HG03469 (cell line): Measurements from ENCODE around the gene UBAP2L.
"Not testable (repeated sequence)": the region's sequence is repeated elsewhere in the genome, so short reads cannot be mapped to it uniquely, and the experiment has no call there.

Experiments used
- ATAC-seq: cut with Tn5 transposase; IDR thresholded peaks from one replicate; pipeline ENCODE4 v1.9.1; 2021; ENCODE audit warnings: mild to moderate bottlenecking, moderate library complexity, moderate number of reproducible peaks; ENCODE audit not compliant: unreplicated experiment

The UBAP2L gene

GRCh38 chr1:154241703-154242351, 21.1 kb downstream of the UBAP2L start:
- ATAC-seq = no peak

GRCh38 chr1:154253671-154254070, 32.9 kb downstream of the UBAP2L start:
- no peak for ATAC-seq

GRCh38 chr1:154256686-154257085, 35.9 kb downstream of the UBAP2L start:
- no peak for ATAC-seq

- ATAC-seq = no peak
Measured at GRCh38 chr1:154258784-154259183, 38.0 kb downstream of the UBAP2L start.

GRCh38 chr1:154260127-154260526, 39.4 kb downstream of the UBAP2L start:
- no peak for ATAC-seq

- ATAC-seq = no peak
Measured at GRCh38 chr1:154263465-154264332, 42.9 kb downstream of the UBAP2L start.

GRCh38 chr1:154264454-154264853, 43.7 kb downstream of the UBAP2L start:
- no peak for ATAC-seq

GRCh38 chr1:154265586-154265985, 44.8 kb downstream of the UBAP2L start:
- ATAC-seq = no peak

GRCh38 chr1:154270833-154271232, 50.1 kb downstream of the UBAP2L start:
- no peak for ATAC-seq

GRCh38 chr1:154272217-154272998, 51.7 kb downstream of the UBAP2L start, which contains the start of gene HAX1:
Gene HAX1, plus strand, starts transcription at chr1:154272629. Its CDS starts 95 bp downstream, at chr1:154272724.
- ATAC-seq = peak; percentile 76

GRCh38 chr1:154272999-154273563, 52.3 kb downstream of the UBAP2L start:
- no peak for ATAC-seq

- no peak for ATAC-seq
Measured at GRCh38 chr1:154276797-154277196, 56.0 kb downstream of the UBAP2L start.

- ATAC-seq = not testable (repeated sequence)
Measured at GRCh38 chr1:154287591-154287990, 66.8 kb downstream of the UBAP2L start.

GRCh38 chr1:154288661-154289060, 67.9 kb downstream of the UBAP2L start:
- no peak for ATAC-seq

- ATAC-seq = no peak
Measured at GRCh38 chr1:154290921-154291320, 70.2 kb downstream of the UBAP2L start.

GRCh38 chr1:154295408-154296235, 74.9 kb downstream of the UBAP2L start:
- ATAC-seq = no peak

- no peak for ATAC-seq
Measured at GRCh38 chr1:154301582-154301981, 80.8 kb downstream of the UBAP2L start.

GRCh38 chr1:154304664-154305337, 84.0 kb downstream of the UBAP2L start:
- ATAC-seq = no peak

- ATAC-seq = no peak
Measured at GRCh38 chr1:154306151-154306550, 85.4 kb downstream of the UBAP2L start.
